H1 (cell line): ENCODE results near the gene UNC79. TPM values are rescaled to one million over a fixed set of nuclear protein-coding genes. Genes with fewer than 3 reads are reported as not detected.

Source experiments
- CTCF ChIA-PET: fragments of 300-600 bp; sonication (Branson Sonifier 250); formaldehyde crosslinking; loops from one replicate; lab custom pipeline; 2021; ENCODE audit not compliant: partially characterized antibody; lab: Charles Lee
- POLR2A ChIA-PET: fragments of 300-600 bp; sonication (Branson Sonifier 250); formaldehyde crosslinking; loops from one replicate; lab custom pipeline; 2021; ENCODE audit warnings: inconsistent platforms; ENCODE audit not compliant: partially characterized antibody; lab: Charles Lee
- DNase-seq, 2 experiments: peaks; one replicate each; pipeline versions ENCODE4 v3.0.0 to v3.0.0-alpha.2; 2010 to 2022; ENCODE audit warnings: low spot score in 2 of 2, low read depth in 1 of 2, mixed read lengths in 1 of 2
- FAIRE-seq: peaks from 2 replicates; lab custom pipeline; 2011; peaks lifted over from hg19 to GRCh38; lab: Jason Lieb, UNC
- H2AFZ ChIP-seq: 2 replicates; pipeline ENCODE4 v1.8.1; 2012; ENCODE audit warnings: low read length, inconsistent platforms
- H2AK5ac ChIP-seq: 2 replicates; pipeline ENCODE4 v1.6.1; 2013; ENCODE audit warnings: low read depth, low read length
- H2BK120ac ChIP-seq: replicated peaks from 2 replicates; pipeline ENCODE3; 2013; ENCODE audit warnings: low read depth, low read length, inconsistent platforms
- H2BK12ac ChIP-seq: 2 replicates; pipeline ENCODE4 v1.6.1; 2013; ENCODE audit warnings: low read depth, low read length
- H2BK15ac ChIP-seq: 2 replicates; pipeline ENCODE4 v1.6.1; 2013; ENCODE audit warnings: low read length
- H2BK20ac ChIP-seq: 2 replicates; pipeline ENCODE4 v1.6.1; 2013; ENCODE audit warnings: low read length
- H2BK5ac ChIP-seq: 2 replicates; pipeline ENCODE4 v1.6.1; 2013; ENCODE audit warnings: low read depth, low read length
- H3K14ac ChIP-seq: 2 replicates; pipeline ENCODE4 v1.6.1; 2013; ENCODE audit warnings: inconsistent platforms; ENCODE audit not compliant: insufficient read length
- H3K18ac ChIP-seq: 2 replicates; pipeline ENCODE4 v1.6.1; 2013; ENCODE audit warnings: low read length; ENCODE audit errors: extremely low read depth
- H3K23ac ChIP-seq: 2 replicates; pipeline ENCODE4 v1.6.1; 2013; ENCODE audit warnings: inconsistent platforms; ENCODE audit not compliant: insufficient read length
- H3K23me2 ChIP-seq: 2 replicates; pipeline ENCODE4 v1.6.1; 2013; ENCODE audit warnings: low read depth, low read length
- H3K27ac ChIP-seq: 2 replicates; pipeline ENCODE4 v1.6.1; 2011; ENCODE audit warnings: low read depth, low read length, inconsistent platforms
- H3K27me3 ChIP-seq, 4 experiments: replicated peaks in 1 of 4; 1 replicate in 1 of 4; 2 replicates in 3 of 4; pipeline versions ENCODE4 v1.6.1 to v1.8.1; 2011 to 2013; ENCODE audit warnings: low read length in 3 of 4, mild to moderate bottlenecking in 3 of 4, inconsistent platforms in 2 of 4, mixed read lengths in 2 of 4, moderate library complexity in 1 of 4; ENCODE audit not compliant: control insufficient read depth in 3 of 4, insufficient read depth in 3 of 4; ENCODE audit errors: extremely low read depth in 1 of 4
- H3K36me3 ChIP-seq, 4 experiments: 2 replicates each; pipeline versions ENCODE4 v1.6.1 to v1.8.1; 2011 to 2013; ENCODE audit warnings: mild to moderate bottlenecking in 4 of 4, low read length in 3 of 4, moderate library complexity in 2 of 4, control low read depth in 1 of 4, inconsistent platforms in 1 of 4; ENCODE audit not compliant: insufficient read depth in 4 of 4, control insufficient read depth in 2 of 4
- H3K4ac ChIP-seq: replicated peaks from 2 replicates; pipeline ENCODE3; 2013; ENCODE audit warnings: low read length, low read depth, mixed read lengths, inconsistent platforms; ENCODE audit not compliant: insufficient read length
- H3K4me1 ChIP-seq, 4 experiments: replicated peaks in 1 of 4; 1 replicate in 1 of 4; 2 replicates in 3 of 4; pipeline versions ENCODE4 v1.6.1 to v1.8.1; 2011 to 2013; ENCODE audit warnings: low read length in 3 of 4, inconsistent platforms in 2 of 4, mixed read lengths in 1 of 4; ENCODE audit not compliant: insufficient read depth in 4 of 4, control insufficient read depth in 3 of 4
- H3K4me2 ChIP-seq, 2 experiments: 2 replicates each; pipeline versions ENCODE4 v1.6.1 to v1.8.1; 2011 to 2013; ENCODE audit warnings: low read depth in 2 of 2, low read length in 2 of 2, control low read depth in 1 of 2, inconsistent platforms in 1 of 2, mild to moderate bottlenecking in 1 of 2; ENCODE audit not compliant: insufficient read depth in 1 of 2
- H3K4me3 ChIP-seq, 4 experiments: fragments of 200-600, 300-600 bp in 1 of 4; sonication (generic), shearing (Covaris generic), sonication (Bioruptor Twin) in 1 of 4; 2 replicates each; pipeline versions ENCODE4 v1.5.1 to v1.8.1; 2011 to 2016; ENCODE audit warnings: low read length in 4 of 4, low read depth in 3 of 4, control low read depth in 2 of 4, inconsistent platforms in 2 of 4, mild to moderate bottlenecking in 2 of 4, mixed read lengths in 1 of 4, moderate library complexity in 1 of 4; ENCODE audit not compliant: insufficient read depth in 2 of 4; ENCODE audit errors: extremely low read depth in 1 of 4
- H3K56ac ChIP-seq: replicated peaks from 2 replicates; pipeline ENCODE3; 2013; ENCODE audit warnings: low read depth, mild to moderate bottlenecking, mixed read lengths, low read length, inconsistent platforms; ENCODE audit not compliant: insufficient read length
- H3K79me1 ChIP-seq: 2 replicates; pipeline ENCODE4 v1.6.1; 2013; ENCODE audit warnings: low read depth, low read length, control low read depth
- H3K79me2 ChIP-seq, 2 experiments: 2 replicates each; pipeline versions ENCODE4 v1.6.1 to v1.8.1; 2012 to 2013; ENCODE audit warnings: low read length in 2 of 2, mild to moderate bottlenecking in 2 of 2, inconsistent platforms in 1 of 2; ENCODE audit not compliant: insufficient read depth in 2 of 2, control insufficient read depth in 1 of 2
- H3K9ac ChIP-seq, 4 experiments: replicated peaks in 1 of 4; 1 replicate in 1 of 4; 2 replicates in 3 of 4; pipeline versions ENCODE4 v1.6.1 to v1.8.1; 2011 to 2013; ENCODE audit warnings: low read depth in 3 of 4, low read length in 3 of 4, control low read depth in 2 of 4, mild to moderate bottlenecking in 2 of 4, moderate library complexity in 2 of 4, inconsistent platforms in 1 of 4; ENCODE audit errors: extremely low read depth in 1 of 4
- H3K9me3 ChIP-seq, 2 experiments: 2 replicates each; pipeline versions ENCODE4 v1.6.1 to v1.8.1; 2012 to 2013; ENCODE audit warnings: mild to moderate bottlenecking in 2 of 2, moderate library complexity in 2 of 2, control low read depth in 1 of 2, inconsistent platforms in 1 of 2, low read depth in 1 of 2, low read length in 1 of 2, mixed read lengths in 1 of 2; ENCODE audit not compliant: insufficient read depth in 2 of 2
- H4K20me1 ChIP-seq, 2 experiments: replicated peaks in 1 of 2; 2 replicates each; pipeline versions ENCODE3 to v1.8.1; 2011 to 2013; ENCODE audit warnings: inconsistent platforms in 2 of 2, low read length in 2 of 2, mild to moderate bottlenecking in 1 of 2; ENCODE audit not compliant: insufficient read depth in 2 of 2, control insufficient read depth in 1 of 2
- H4K5ac ChIP-seq: 2 replicates; pipeline ENCODE4 v1.6.1; 2013; ENCODE audit warnings: low read length, low read depth, mixed read lengths, inconsistent platforms; ENCODE audit not compliant: insufficient read length
- H4K8ac ChIP-seq: 2 replicates; pipeline ENCODE4 v1.8.0; 2013; ENCODE audit warnings: mild to moderate bottlenecking, moderate library complexity, low read length, inconsistent platforms; ENCODE audit not compliant: insufficient read depth; ENCODE audit errors: extremely low read depth
- H4K91ac ChIP-seq: replicated peaks from 2 replicates; pipeline ENCODE3; 2013; ENCODE audit warnings: low read length, mixed read lengths, inconsistent platforms; ENCODE audit not compliant: insufficient read length
- WGBS, 2 experiments: shearing (Covaris generic) in 1 of 2; methylation state at CpG; one replicate each; pipeline versions ENCODE4 v1.1.6 to v1.1.7; 2013 to 2015; ENCODE audit warnings: low lambda C conversion rate in 2 of 2, mixed read lengths in 2 of 2, inconsistent platforms in 1 of 2, low coverage in 1 of 2, missing lambda C conversion rate in 1 of 2; ENCODE audit not compliant: insufficient replicate concordance in 2 of 2, insufficient coverage in 1 of 2, insufficient read length in 1 of 2; ENCODE audit errors: extremely low coverage in 1 of 2, missing lambda C conversion rate in 1 of 2; 5-methylcytosine and 5-hydroxymethylcytosine counted together
- polyA plus RNA-seq, 7 experiments: library from polyadenylated mRNA; depleted of rRNA in 3 of 7; stranded (reverse) in 5 of 7; unstranded in 2 of 7; fragments of >200 nt in 5 of 7; fragments of 200-250 nt in 2 of 7; gene quantifications; 1 replicate in 5 of 7; 2 replicates in 1 of 7; 4 replicates in 1 of 7; pipeline versions ENCODE4 v1.2.1 to v1.2.3, GENCODE V29; 2011 to 2013; ENCODE audit warnings: missing spikeins in 2 of 7, mixed read lengths in 2 of 7
- total RNA-seq: library from RNA; stranded (reverse); fragmentation: NEBNext Ultra II Directional; extraction: Animal tissue kit (Norgen Biotek cat#: 25700); gene quantifications from 2 replicates; pipeline ENCODE4 v1.2.1, GENCODE V29; 2021

The UNC79 gene
- total and polyA plus RNA-seq, 2 of the 8 experiments (the other 6 are each of a cell fraction or from before 2014, with no cell fraction given) = 1.8 to 2.3 TPM

DNA sequence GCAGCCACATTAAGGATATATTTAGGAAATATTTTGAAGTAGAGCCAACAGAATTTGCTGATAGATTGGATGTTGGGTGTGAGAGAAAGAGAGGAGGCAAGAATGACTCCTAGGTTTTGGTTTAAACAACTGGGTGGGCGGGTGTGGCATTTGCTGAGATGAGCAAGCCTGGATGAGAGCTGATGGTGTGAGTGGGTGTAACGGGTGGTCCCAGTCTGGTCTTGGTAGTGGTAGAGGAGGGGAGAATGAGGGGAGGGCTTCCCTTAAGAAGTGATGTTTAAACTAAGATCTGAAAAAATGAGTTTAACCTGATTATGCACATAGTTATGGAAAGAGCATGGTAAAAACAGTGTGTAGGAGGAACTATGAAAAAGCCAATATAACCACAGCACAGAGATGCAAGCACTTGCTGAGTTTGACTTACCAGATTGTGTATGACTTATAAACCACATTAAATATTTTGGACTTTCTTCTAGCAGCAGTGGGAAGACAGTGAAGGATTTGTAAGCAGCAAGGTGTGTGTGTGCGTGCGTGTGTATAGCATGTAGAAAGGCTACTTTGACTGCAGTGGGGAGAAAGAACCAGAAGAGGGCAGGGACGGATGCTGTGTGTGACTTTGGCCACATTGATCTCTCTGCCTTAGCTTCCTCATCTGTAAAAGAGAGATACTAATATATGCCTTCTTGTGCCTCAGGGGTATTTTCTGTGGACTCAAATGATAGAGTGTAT lies 217.9 kb downstream of the UNC79 start:
- Histone ChIP-seq H3K79me1 (no peaks in the 10 kb centered on the region), H2AK5ac (no peak overlapping the region), H2BK12ac (no peak overlapping the region), H3K23me2 (peaks cover 2% of the 10 kb centered on the region; the same call in 1 of the 2 replicates), H2BK15ac (no peak overlapping the region), H3K9me3 (no peaks in the 10 kb centered on the region), H2BK120ac (no peak overlapping the region), H4K91ac (no peak overlapping the region), H3K36me3 (no peaks in the 10 kb centered on the region), H4K8ac (no peak overlapping the region), H3K27ac (no peak overlapping the region), H3K14ac (no peak overlapping the region), H4K5ac (no peak overlapping the region), H3K4me1 (no peaks in the 10 kb centered on the region), H3K18ac (no peak overlapping the region), H2BK20ac (no peak overlapping the region), H3K79me2 (no peaks in the 10 kb centered on the region), H3K4me3 (no peak overlapping the region), H3K23ac (no peak overlapping the region), H3K4ac (no peak overlapping the region), H2BK5ac (no peak overlapping the region), H2AFZ (no peak overlapping the region), H3K4me2 (no peak overlapping the region), H4K20me1 (no peaks in the 10 kb centered on the region), H3K56ac (no peak overlapping the region), H3K27me3 (no peaks in the 10 kb centered on the region), H3K9ac (no peak overlapping the region)
- ChIA-PET POLR2A (no interaction called here), CTCF (interaction anchor here (0.6 to 3.0 kb wide), 29 partner anchors 8 to 288 kb away, joined by 3 to 42 read pairs (median 4); no protein-coding TSS in a partner anchor)
- FAIRE-seq = peak; percentile 13
- DNase-seq = no peak
- 57% methylated on average over 5 of the region's 5 CpGs; no CpG with 5 or more reads in 1 of the 2 experiments for WGBS, 2 experiments
